HepG2 (cell line): ENCODE results near the gene NME2. TPM values are rescaled to one million over a fixed set of nuclear protein-coding genes. Genes with fewer than 3 reads are reported as not detected.

Experiments
- CBX5 ChIP-seq: sonication (generic); formaldehyde crosslinking; IDR thresholded peaks from 2 replicates; pipeline ENCODE4 v1.4.0; 2020; ENCODE audit warnings: missing genetic modification reagents, borderline replicate concordance
- CCAR2 ChIP-seq: fragments of 200-400 bp; formaldehyde crosslinking; optimal IDR thresholded peaks from 2 replicates; pipeline ENCODE3; 2018; ENCODE audit warnings: low read depth, mild to moderate bottlenecking, low read length, moderate library complexity
- SP2 ChIP-seq: sonication (generic); formaldehyde crosslinking; IDR thresholded peaks from 2 replicates; pipeline ENCODE4 v1.5.1; 2020; ENCODE audit warnings: mild to moderate bottlenecking, missing genetic modification reagents
- THYN1 ChIP-seq: sonication (generic); formaldehyde crosslinking; IDR thresholded peaks from 2 replicates; pipeline ENCODE4 v1.8.1; 2023; ENCODE audit warnings: low read depth, mild to moderate bottlenecking, moderate library complexity, missing genetic modification reagents, borderline replicate concordance
- TP53 ChIP-seq: sonication (generic); formaldehyde crosslinking; conservative IDR thresholded peaks from 2 replicates; pipeline ENCODE4 v1.4.0; 2020; ENCODE audit warnings: missing genetic modification reagents
- U2AF1 ChIP-seq: fragments of 200-400 bp; formaldehyde crosslinking; optimal IDR thresholded peaks from 2 replicates; pipeline ENCODE3; 2017; ENCODE audit warnings: mild to moderate bottlenecking, low read depth, low read length
- ZNF207 ChIP-seq: fragments of 450-650 bp; IDR thresholded peaks from 2 replicates; pipeline ENCODE4 v1.6.1; 2016; ENCODE audit warnings: antibody characterized with exemption, borderline replicate concordance
- ZNF253 ChIP-seq: sonication (generic); formaldehyde crosslinking; IDR thresholded peaks from 2 replicates; pipeline ENCODE4 v1.8.0; 2022; ENCODE audit warnings: mild to moderate bottlenecking, missing genetic modification reagents, borderline replicate concordance
- polyA plus RNA-seq, 8 experiments: library from polyadenylated mRNA; depleted of rRNA in 3 of 8; stranded (reverse) in 7 of 8; unstranded in 1 of 8; fragments of >200 nt; fragmentation: Illumina TruSeq in 4 of 8; extraction: Trizol in 4 of 8; gene quantifications; 2 replicates each; pipeline versions ENCODE4 v1.2.1 to v1.2.3, GENCODE V29; 2011 to 2016; ENCODE audit warnings: low read depth in 4 of 8, missing spikeins in 1 of 8, mixed read lengths in 1 of 8; ENCODE audit not compliant: insufficient read depth in 1 of 8
- total RNA-seq, 5 experiments: library from RNA; depleted of rRNA; stranded (reverse); fragments of >200 nt; fragmentation: Illumina TruSeq; extraction: Trizol; gene quantifications; 2 replicates each; pipeline ENCODE4 v1.2.3, GENCODE V29; 2016; ENCODE audit warnings: low read depth in 1 of 5
- TF ChIP-seq, protein P1 (sequence below): sonication (generic); formaldehyde crosslinking; IDR thresholded peaks from 2 replicates; pipeline ENCODE4 v1.8.0; 2023; ENCODE audit warnings: mild to moderate bottlenecking, missing genetic modification reagents
- TF ChIP-seq, protein P2 (sequence below): sonication (generic); formaldehyde crosslinking; IDR thresholded peaks from 2 replicates; pipeline ENCODE4 v1.5.1; 2020; ENCODE audit warnings: mild to moderate bottlenecking, moderate library complexity, missing genetic modification reagents
- TF ChIP-seq, protein P3 (sequence below): IDR thresholded peaks from 2 replicates; pipeline ENCODE4 v1.6.1; 2016; ENCODE audit warnings: mild to moderate bottlenecking
- TF ChIP-seq, protein P4 (sequence below): sonication (generic); formaldehyde crosslinking; IDR thresholded peaks from 2 replicates; pipeline ENCODE4 v1.9.0; 2021; ENCODE audit warnings: missing genetic modification reagents, borderline replicate concordance
- TF ChIP-seq, protein P5 (sequence below): sonication (generic); formaldehyde crosslinking; IDR thresholded peaks from 2 replicates; pipeline ENCODE4 v1.5.1; 2020; ENCODE audit warnings: missing genetic modification reagents, mild to moderate bottlenecking, borderline replicate concordance
- TF ChIP-seq, protein P6 (sequence below): sonication (generic); formaldehyde crosslinking; IDR thresholded peaks from 2 replicates; pipeline ENCODE4 v1.4.0; 2020; ENCODE audit warnings: missing genetic modification reagents
- TF ChIP-seq, protein P7 (sequence below): sonication (generic); formaldehyde crosslinking; IDR thresholded peaks from 2 replicates; pipeline ENCODE4 v1.4.0; 2020; ENCODE audit warnings: mild to moderate bottlenecking, missing genetic modification reagents

Gene NME2
- total and polyA plus RNA-seq, 2 of the 13 experiments (the other 11 are each of a cell fraction or from before 2014, with no cell fraction given) = 790 to 1,213 TPM

DNA sequence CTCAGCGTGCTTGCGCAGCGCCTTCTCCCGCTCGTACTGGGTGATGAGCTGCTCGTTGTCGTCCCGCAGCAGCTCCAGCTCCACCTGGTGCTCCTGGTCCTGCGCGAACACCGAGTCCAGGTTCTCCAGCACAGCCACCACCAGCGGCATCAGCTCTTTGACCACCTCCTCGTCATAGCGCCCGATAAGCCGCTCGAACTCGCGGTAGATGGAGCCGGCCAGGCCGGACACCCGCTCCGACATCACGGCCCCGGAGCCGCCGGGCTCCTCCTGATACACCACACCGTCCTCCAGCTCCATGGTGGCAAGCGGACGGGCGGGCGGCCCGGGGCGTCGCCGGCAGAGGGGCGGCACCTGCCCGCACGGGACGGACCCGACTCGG, 45.9 kb upstream of the NME2 start (continued):
- TF ChIP-seq SP2 (CRISPR knock-in tag) (no peak; the same call in 1 of the 2 replicates), THYN1 (CRISPR knock-in tag) (no peak), CCAR2 (no peak), TP53 (CRISPR knock-in tag) (no peak), ZNF253 (CRISPR knock-in tag) (no peak), U2AF1 (no peak), CBX5 (CRISPR knock-in tag) (peak; percentile 49), ZNF207 (no peak)
- TF ChIP-seq, protein P1, sequence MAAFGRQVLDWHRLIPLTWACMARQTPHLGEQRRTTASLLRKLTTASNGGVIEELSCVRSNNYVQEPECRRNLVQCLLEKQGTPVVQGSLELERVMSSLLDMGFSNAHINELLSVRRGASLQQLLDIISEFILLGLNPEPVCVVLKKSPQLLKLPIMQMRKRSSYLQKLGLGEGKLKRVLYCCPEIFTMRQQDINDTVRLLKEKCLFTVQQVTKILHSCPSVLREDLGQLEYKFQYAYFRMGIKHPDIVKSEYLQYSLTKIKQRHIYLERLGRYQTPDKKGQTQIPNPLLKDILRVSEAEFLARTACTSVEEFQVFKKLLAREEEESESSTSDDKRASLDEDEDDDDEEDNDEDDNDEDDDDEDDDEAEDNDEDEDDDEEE = no peak
- TF ChIP-seq, protein P2, sequence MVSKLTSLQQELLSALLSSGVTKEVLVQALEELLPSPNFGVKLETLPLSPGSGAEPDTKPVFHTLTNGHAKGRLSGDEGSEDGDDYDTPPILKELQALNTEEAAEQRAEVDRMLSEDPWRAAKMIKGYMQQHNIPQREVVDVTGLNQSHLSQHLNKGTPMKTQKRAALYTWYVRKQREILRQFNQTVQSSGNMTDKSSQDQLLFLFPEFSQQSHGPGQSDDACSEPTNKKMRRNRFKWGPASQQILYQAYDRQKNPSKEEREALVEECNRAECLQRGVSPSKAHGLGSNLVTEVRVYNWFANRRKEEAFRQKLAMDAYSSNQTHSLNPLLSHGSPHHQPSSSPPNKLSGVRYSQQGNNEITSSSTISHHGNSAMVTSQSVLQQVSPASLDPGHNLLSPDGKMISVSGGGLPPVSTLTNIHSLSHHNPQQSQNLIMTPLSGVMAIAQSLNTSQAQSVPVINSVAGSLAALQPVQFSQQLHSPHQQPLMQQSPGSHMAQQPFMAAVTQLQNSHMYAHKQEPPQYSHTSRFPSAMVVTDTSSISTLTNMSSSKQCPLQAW (CRISPR knock-in tag) = peak; percentile 14
- TF ChIP-seq, protein P3, sequence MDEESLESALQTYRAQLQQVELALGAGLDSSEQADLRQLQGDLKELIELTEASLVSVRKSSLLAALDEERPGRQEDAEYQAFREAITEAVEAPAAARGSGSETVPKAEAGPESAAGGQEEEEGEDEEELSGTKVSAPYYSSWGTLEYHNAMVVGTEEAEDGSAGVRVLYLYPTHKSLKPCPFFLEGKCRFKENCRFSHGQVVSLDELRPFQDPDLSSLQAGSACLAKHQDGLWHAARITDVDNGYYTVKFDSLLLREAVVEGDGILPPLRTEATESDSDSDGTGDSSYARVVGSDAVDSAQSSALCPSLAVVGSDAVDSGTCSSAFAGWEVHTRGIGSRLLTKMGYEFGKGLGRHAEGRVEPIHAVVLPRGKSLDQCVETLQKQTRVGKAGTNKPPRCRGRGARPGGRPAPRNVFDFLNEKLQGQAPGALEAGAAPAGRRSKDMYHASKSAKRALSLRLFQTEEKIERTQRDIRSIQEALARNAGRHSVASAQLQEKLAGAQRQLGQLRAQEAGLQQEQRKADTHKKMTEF (CRISPR knock-in tag) = no peak
- TF ChIP-seq, protein P4, sequence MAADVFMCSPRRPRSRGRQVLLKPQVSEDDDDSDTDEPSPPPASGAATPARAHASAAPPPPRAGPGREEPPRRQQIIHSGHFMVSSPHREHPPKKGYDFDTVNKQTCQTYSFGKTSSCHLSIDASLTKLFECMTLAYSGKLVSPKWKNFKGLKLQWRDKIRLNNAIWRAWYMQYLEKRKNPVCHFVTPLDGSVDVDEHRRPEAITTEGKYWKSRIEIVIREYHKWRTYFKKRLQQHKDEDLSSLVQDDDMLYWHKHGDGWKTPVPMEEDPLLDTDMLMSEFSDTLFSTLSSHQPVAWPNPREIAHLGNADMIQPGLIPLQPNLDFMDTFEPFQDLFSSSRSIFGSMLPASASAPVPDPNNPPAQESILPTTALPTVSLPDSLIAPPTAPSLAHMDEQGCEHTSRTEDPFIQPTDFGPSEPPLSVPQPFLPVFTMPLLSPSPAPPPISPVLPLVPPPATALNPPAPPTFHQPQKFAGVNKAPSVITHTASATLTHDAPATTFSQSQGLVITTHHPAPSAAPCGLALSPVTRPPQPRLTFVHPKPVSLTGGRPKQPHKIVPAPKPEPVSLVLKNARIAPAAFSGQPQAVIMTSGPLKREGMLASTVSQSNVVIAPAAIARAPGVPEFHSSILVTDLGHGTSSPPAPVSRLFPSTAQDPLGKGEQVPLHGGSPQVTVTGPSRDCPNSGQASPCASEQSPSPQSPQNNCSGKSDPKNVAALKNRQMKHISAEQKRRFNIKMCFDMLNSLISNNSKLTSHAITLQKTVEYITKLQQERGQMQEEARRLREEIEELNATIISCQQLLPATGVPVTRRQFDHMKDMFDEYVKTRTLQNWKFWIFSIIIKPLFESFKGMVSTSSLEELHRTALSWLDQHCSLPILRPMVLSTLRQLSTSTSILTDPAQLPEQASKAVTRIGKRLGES (CRISPR knock-in tag) = no peak
- TF ChIP-seq, protein P5, sequence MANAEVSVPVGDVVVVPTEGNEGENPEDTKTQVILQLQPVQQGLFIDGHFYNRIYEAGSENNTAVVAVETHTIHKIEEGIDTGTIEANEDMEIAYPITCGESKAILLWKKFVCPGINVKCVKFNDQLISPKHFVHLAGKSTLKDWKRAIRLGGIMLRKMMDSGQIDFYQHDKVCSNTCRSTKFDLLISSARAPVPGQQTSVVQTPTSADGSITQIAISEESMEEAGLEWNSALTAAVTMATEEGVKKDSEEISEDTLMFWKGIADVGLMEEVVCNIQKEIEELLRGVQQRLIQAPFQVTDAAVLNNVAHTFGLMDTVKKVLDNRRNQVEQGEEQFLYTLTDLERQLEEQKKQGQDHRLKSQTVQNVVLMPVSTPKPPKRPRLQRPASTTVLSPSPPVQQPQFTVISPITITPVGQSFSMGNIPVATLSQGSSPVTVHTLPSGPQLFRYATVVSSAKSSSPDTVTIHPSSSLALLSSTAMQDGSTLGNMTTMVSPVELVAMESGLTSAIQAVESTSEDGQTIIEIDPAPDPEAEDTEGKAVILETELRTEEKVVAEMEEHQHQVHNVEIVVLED (CRISPR knock-in tag) = no peak
- TF ChIP-seq, protein P6, sequence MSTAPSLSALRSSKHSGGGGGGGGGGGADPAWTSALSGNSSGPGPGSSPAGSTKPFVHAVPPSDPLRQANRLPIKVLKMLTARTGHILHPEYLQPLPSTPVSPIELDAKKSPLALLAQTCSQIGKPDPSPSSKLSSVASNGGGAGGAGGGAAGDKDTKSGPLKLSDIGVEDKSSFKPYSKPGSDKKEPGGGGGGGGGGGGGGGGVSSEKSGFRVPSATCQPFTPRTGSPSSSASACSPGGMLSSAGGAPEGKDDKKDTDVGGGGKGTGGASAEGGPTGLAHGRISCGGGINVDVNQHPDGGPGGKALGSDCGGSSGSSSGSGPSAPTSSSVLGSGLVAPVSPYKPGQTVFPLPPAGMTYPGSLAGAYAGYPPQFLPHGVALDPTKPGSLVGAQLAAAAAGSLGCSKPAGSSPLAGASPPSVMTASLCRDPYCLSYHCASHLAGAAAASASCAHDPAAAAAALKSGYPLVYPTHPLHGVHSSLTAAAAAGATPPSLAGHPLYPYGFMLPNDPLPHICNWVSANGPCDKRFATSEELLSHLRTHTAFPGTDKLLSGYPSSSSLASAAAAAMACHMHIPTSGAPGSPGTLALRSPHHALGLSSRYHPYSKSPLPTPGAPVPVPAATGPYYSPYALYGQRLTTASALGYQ (CRISPR knock-in tag) = no peak
- TF ChIP-seq, protein P7, sequence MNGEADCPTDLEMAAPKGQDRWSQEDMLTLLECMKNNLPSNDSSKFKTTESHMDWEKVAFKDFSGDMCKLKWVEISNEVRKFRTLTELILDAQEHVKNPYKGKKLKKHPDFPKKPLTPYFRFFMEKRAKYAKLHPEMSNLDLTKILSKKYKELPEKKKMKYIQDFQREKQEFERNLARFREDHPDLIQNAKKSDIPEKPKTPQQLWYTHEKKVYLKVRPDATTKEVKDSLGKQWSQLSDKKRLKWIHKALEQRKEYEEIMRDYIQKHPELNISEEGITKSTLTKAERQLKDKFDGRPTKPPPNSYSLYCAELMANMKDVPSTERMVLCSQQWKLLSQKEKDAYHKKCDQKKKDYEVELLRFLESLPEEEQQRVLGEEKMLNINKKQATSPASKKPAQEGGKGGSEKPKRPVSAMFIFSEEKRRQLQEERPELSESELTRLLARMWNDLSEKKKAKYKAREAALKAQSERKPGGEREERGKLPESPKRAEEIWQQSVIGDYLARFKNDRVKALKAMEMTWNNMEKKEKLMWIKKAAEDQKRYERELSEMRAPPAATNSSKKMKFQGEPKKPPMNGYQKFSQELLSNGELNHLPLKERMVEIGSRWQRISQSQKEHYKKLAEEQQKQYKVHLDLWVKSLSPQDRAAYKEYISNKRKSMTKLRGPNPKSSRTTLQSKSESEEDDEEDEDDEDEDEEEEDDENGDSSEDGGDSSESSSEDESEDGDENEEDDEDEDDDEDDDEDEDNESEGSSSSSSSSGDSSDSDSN (CRISPR knock-in tag) = peak; percentile 96
